ENCODE results near the gene TMEM30A.

TMEM30A gene

GRCh38 chr6:75250552-75250951 lies 34.0 kb downstream of the TMEM30A start:
- TF ChIP-seq, protein P1, sequence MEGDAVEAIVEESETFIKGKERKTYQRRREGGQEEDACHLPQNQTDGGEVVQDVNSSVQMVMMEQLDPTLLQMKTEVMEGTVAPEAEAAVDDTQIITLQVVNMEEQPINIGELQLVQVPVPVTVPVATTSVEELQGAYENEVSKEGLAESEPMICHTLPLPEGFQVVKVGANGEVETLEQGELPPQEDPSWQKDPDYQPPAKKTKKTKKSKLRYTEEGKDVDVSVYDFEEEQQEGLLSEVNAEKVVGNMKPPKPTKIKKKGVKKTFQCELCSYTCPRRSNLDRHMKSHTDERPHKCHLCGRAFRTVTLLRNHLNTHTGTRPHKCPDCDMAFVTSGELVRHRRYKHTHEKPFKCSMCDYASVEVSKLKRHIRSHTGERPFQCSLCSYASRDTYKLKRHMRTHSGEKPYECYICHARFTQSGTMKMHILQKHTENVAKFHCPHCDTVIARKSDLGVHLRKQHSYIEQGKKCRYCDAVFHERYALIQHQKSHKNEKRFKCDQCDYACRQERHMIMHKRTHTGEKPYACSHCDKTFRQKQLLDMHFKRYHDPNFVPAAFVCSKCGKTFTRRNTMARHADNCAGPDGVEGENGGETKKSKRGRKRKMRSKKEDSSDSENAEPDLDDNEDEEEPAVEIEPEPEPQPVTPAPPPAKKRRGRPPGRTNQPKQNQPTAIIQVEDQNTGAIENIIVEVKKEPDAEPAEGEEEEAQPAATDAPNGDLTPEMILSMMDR (IDR thresholded peaks at IDR 0.05; ENCODE audit: borderline replicate concordance, insufficient read depth, low read depth, low read length) = no peak
- no peak overlapping the region for H3K4me3 ChIP-seq (ENCODE audit: low read depth, low read length)

- no peak overlapping the region for H3K4me3 ChIP-seq (ENCODE audit: low read depth, low read length)
- TF ChIP-seq, protein P1 (IDR thresholded peaks at IDR 0.05; ENCODE audit: borderline replicate concordance, insufficient read depth, low read depth, low read length) = no peak
These were observed 34.8 kb downstream of the TMEM30A start for GRCh38 chr6:75249837-75250236.

- H3K4me3 ChIP-seq (ENCODE audit: low read depth, low read length) = no peak overlapping the region
- TF ChIP-seq, protein P1 (IDR thresholded peaks at IDR 0.05; ENCODE audit: borderline replicate concordance, insufficient read depth, low read depth, low read length) = no peak
These were observed 38.2 kb downstream of the TMEM30A start for GRCh38 chr6:75246386-75246785.

GRCh38 chr6:75244063-75244584 lies 40.5 kb downstream of the TMEM30A start:
- H3K4me3 ChIP-seq (ENCODE audit: low read depth, low read length) = peak overlapping the region; percentile 67
- TF ChIP-seq, protein P1 (IDR thresholded peaks at IDR 0.05; ENCODE audit: borderline replicate concordance, insufficient read depth, low read depth, low read length) = no peak

DNA sequence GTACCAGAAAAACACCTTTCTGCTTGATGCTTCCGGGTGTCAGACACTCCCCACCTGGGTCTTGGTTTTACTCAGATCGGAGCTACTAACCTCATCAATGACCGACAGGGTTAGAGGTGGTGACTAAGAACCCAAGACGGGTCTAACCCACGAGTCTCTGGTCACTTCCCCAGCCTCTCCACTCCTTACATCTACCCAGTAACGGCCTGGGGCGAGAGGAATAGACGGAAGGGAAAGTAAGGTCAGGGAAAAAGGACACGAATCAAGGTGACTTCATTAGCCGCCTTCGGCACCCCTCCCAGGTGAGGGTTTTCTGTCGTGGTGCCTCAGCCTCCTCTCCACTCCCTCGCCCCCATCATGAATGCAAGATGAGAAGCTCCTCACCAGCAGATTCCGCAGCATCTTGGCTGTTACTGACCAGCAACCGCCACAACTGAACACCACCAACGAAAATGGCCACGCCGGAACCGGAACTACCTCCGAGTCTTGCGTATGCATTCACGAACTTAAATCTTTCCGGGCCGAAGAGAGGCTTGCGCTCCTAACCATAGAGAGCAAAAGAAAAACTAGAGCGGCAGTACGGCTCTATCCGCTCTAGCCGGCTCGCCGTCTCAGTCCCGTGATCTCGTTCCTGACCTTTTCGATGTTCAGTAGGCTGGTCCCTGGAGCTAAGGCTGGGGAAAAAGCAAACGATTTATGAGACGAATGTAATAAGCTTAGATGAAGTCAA lies 41.1 kb downstream of the TMEM30A start, which contains the start of gene COX7A2:
TSS of gene COX7A2 (minus strand) at position 469 of the 730 bp plus-strand sequence. CDS start at position 402, 67 bp downstream.
- TF ChIP-seq, protein P1 (IDR thresholded peaks at IDR 0.05; ENCODE audit: borderline replicate concordance, insufficient read depth, low read depth, low read length) = no peak
- peak within 1 kb of the TSS; percentile 67 for H3K4me3 ChIP-seq (ENCODE audit: low read depth, low read length)

- TF ChIP-seq, protein P1 (IDR thresholded peaks at IDR 0.05; ENCODE audit: borderline replicate concordance, insufficient read depth, low read depth, low read length) = no peak
- no peak overlapping the region for H3K4me3 ChIP-seq (ENCODE audit: low read depth, low read length)
These were observed 48.0 kb downstream of the TMEM30A start for GRCh38 chr6:75236630-75237029.

DNA sequence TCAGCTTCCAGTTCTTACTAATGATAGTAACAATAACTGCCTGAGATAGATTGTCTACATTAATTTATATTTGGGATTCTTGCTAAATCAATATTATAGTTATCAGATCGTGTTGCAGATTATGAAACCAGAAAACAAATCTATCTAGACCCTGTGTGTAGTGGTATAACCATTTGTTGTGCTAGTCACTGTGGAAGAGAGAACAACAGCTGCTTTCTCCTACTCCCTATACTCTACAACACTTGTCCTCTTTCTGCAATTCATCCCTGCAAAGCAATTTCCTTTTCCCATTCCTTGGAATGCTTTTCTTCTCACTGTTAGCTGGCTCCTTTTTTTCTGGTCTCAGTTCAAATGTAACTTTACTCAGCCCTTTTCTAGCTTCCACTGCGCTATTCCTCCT lies 49.3 kb downstream of the TMEM30A start:
- TF ChIP-seq, protein P1 (IDR thresholded peaks at IDR 0.05; ENCODE audit: borderline replicate concordance, insufficient read depth, low read depth, low read length) = no peak

More for the DNA sequence above, 49.3 kb downstream of the TMEM30A start:
- H3K4me3 ChIP-seq (ENCODE audit: low read depth, low read length) = no peak overlapping the region
